HG03159 (cell line): ENCODE data around the gene TLE4.

Source experiments
- ATAC-seq: cut with Tn5 transposase; IDR thresholded peaks from one replicate; pipeline ENCODE4 v1.9.1; 2021; ENCODE audit warnings: mild to moderate bottlenecking, moderate library complexity; ENCODE audit not compliant: unreplicated experiment

The TLE4 gene

DNA sequence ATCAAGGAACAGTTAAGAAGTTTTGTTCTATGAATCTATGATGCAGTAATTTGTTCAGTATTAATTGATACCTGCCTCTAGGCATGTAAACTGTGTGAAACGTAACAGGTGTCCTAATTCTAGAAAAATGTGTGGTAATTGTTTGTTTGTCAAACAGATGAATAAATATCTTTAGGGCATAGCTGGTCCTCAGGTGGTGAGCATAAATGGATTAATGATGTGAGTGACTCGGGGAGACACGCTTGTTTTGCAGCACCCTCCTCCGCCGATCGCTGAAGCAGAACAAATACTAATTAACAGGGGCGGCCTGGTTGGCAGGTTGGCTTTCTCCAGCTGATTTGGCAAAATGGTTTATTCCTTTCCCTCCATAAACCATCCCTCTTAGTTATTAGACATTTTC lies 88.8 kb downstream of the TLE4 start:
- no peak for ATAC-seq

DNA sequence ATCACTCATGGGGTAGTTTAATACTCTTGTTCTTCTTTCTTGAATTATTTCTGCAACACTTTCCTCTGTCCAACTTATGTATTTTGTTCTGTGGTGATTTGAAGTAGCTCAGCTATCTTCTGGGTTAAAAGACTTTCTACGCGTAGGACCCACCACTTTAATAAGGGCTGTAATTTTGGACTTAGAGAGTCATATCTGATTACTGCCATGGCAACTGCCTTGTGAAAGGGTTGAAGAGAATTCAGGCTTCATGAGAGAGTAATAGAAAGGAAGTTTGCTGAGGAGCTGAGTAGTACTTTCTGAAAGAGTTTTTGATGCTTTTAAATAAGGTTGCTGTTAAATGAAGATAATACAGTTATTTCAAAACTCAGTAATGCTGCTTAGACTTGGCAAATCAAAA lies 89.5 kb downstream of the TLE4 start:
- no peak for ATAC-seq

DNA sequence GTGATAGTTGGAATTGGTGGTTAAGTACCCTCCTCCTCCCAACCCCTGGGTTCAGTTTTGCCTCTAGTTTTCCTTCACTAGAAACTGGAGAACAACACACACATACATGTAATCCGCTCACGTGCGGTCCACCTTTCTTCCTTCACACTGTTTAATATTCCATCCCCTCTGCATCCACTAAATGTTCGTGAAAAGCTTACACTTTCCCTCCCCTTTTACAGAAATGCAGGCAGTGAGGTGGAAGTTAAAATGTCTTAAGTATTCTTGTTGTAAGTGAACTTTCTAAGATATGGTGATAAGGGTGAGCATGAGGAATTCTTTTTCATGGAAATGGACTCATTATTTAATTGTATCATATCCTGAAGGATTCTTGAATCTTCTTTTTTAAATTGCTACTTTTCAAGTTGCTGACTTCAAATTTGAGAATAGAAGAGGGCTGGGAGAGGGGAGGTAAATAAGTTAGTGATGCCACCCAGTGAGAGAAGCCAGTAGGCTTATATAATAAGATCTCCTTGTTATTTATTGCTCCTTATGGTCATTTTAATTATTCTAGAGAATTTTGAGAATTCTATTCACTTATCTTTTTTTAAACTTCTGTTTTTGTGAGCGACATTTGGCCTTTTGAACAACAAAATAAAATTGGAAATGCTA lies 90.2 kb downstream of the TLE4 start:
- ATAC-seq, result no peak

DNA sequence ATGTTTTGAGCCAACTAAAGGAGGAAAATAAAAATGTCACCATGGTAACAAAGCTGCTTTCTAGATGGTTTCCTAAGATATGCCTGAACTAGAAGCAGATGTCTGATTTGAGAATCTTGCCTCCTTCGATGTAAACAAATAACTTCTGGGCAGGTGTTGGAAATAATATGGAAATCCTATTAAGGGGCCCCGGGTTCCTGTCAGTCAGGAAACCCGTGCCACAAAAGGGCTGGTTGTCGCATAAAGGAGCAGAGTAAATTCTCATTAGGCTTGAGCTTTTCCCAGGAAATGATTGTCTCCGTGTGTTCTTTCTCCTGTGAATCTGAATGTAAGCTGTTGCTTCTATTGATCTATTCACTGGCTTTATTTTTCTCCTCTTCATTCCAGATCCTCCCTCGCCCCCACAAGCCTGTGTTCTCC lies 90.8 kb downstream of the TLE4 start:
- no peak for ATAC-seq

DNA sequence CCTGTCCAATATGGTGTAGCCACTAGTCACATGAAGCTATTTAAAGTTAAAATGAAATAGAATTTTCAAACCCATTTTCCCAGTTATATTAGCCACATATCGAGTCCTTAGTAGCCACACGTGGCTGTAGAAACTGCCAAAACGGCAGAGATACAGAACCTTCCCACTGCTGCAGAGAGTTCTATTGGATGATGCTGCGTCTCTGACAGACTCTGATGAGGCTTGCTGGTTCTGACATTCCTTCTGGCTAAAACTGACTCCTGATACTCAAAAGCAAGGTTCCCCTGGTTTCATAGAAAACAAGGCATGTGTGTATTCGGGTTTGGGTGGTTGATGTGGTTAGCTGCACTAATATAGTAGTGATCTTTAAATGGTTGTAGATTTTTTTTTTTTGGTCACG lies 91.5 kb downstream of the TLE4 start:
- no peak for ATAC-seq

DNA sequence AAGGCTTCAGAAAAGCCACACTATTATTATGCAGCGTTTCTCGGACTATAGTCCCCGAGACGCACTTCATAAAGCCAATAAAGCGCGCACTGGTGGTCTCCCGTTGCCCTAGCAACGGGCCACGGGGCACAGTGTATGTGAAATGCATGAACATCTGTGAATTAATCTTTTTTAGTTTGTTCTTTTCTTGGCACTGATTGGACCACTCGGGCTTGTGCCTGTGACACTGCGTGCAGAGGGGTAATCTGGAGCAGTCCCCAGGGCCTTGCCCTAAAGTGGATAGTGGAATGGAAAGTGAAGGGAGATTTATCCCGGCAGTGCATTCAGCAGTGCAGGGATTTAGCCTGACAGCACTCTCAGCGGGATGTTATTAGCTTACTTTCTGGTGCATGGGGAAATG lies 92.1 kb downstream of the TLE4 start:
- ATAC-seq, result no peak

DNA sequence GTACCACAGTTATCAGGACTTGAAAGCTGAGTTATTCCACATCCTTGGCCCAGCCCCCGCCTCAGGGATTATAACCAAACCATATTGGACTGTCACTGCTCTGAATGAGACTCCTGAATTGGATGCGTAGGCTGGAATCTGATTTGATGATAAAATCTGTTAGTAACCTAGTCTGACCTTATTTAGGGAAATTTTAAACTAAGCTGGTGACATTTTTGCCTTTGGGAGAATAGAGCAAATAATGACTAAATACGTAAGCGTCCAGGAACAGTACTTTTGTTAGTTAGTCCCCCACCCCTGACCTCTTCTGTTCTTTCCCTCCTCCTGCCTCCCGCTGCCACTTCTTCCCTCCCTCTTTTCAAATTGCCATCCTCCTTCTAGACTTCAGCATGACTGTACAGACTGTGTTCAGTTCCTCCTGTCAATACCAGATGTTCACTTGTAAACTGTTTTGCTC lies 92.6 kb downstream of the TLE4 start:
- ATAC-seq, result no peak

DNA sequence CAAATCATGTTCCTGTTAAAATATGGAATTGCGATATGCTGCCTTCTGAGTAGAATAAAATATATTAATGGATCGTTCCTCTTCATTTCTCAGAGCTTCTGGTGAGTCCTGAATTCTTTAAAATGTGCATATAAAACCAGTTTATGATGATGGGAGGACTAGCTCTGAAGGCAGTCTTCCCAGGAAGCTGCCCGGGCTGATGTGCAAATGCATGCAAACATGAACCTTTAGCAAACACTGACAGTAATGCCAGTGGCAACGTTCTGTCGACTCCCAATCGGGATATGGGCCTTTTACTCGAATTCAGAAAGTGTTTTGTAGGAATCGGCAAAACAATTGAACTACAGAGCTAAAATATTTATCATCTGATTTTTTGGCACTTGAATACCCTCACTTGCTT lies 93.6 kb downstream of the TLE4 start:
- ATAC-seq, result no peak

DNA sequence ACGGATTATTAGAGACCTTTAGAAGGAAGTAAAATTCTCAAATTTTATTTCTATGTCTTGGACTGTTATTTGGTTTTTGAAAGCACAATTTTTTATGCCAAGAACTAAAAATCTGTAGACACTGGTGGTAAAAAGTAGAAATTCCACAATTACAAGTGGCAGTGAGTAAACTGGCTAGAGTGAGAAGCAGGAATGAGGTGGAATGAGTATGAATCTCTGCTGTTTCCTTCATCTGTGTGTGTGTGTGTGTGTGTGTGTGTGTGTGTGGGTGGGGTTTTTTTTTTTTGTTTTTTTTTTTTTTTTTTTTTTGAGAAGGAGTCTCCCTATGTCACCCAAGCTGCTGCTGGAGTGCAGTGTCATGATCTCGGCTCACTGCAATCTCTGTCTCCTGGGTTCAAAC lies 94.2 kb downstream of the TLE4 start:
- no peak for ATAC-seq

DNA sequence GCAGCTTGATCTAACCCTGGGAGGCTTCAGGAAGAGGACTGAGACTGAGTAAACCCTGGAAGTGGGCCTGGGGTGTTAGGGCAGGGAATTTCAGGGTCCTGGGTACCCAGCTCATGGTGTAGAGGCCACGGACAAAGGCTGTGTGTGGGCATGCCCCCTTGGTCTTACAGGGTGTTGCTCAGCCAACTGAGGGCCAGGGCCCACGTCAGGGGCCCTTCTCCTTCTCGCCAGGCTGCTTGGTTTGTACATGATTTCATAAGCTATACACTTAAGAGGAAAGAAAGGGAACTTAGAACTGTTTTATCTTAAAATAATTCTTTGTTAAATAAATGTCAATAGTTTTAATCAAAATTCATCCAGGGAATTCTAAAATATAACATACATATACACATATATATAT lies 95.4 kb downstream of the TLE4 start:
- no peak for ATAC-seq

DNA sequence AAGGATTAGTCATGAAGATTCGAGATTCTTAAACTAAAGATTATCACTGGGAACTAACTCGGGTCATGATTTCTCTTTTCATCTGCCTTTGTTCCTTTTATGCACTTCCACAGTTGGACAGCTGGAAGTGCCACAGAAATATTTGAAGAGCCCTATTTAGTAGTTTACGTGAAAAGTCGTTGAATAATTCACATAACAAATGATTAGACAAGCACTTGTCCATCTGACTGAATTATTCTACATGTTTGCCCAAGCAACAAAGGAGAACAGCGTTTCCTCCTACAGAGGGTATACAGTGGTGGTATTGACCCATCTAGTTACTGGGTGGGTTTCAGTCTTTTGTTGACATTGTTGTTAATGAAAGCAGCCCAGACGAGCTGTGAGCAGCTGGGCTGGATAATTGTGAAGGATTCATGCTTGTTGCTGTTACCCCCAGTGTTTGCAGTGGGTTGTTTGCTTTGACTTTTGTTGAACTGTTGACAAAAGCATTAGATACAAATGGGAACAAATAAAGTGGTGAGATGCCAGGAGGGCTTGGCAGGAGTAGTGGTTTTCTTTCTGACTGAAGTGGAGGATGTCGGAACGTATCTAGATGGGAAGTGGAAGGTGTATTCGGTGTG lies 96.2 kb downstream of the TLE4 start:
- no peak for ATAC-seq

DNA sequence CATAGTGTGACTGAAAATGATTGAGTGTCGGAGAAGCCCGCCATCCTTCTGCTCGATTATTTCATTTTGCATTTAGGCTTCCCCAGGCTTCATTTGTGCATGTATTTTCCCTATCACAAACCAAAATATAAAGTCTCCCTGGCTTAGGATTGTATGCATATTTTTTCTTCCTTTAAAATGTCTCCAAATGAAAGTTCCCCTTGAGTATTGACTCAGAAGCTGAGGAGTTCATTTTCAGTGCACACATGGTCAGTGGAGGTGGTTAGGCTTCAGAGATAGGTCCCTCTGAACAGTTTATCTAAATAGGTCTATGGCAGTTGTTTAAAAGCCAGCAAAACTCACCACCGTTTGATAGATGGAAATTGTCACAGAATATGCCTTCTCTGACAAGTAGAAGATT lies 97.2 kb downstream of the TLE4 start:
- ATAC-seq, result no peak

DNA sequence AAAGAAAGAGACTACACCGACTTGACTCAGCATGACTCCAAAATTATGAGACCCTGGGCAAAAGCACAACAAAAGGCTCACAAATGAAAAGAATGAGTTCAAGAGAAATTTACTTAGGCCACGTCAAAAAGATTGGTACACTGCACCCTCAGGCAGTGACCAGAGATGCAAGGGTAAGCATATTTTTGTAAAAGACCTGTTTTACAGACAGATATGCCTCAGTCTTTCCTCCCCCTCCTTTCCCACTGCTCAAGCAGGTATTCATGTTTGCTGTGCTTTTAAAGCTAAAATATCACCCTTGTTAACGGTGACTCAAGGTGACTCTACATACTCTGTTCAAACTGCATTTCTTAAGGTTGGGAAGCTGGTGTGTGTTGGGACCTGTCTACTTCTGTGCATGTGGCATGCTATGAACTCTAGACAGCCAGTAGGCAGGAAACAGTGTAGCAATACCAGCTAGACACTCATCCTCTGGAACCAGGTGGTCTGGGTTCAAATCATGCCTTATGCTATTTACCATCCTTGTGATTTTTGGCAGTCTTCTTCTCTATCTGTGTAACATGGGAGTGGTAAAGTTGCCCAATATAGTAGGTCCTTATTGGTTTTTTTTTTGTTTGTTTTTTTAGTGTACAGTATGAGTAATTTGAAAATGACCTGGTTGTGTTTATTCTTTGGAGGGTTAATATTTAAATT lies 98.7 kb downstream of the TLE4 start:
- ATAC-seq, result no peak

DNA sequence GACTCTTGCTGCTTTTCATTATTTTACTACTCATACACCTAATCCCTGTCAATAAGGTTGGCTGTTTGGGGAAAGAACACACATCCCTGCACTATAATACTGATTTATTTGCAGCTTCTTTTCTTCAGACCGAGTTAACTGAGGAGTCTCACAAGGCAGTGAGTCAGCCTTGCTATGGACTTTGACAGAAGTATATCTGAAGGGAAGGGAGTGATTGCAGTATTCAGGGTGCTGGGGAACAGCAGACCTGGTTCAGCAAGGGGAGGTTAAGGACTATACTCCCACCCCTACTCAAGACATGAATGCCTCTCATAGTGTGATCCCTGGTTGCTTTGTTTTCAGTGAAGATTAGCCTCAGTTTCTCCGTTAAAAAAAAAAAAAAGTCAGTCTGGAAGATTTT lies 99.8 kb downstream of the TLE4 start:
- ATAC-seq, result no peak

DNA sequence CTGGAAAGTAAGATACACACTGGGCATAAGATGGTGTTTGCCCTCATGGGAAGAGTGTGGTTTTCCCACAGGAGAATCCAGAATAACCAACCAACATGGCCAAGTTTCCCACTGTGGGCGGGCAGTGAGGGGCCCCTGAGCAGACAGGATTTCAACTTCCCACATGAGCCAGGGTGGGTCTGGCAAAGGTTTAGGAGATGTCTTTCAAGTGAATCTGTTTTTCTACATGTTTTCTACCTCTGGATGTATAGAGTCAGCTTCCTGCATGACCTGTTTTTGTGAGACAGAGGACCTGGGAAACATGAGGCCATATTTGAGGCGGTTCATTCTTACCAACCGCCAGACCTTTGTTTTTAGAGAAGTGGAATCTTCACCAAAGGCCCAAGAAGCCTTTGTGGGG lies 100.5 kb downstream of the TLE4 start:
- no peak for ATAC-seq

DNA sequence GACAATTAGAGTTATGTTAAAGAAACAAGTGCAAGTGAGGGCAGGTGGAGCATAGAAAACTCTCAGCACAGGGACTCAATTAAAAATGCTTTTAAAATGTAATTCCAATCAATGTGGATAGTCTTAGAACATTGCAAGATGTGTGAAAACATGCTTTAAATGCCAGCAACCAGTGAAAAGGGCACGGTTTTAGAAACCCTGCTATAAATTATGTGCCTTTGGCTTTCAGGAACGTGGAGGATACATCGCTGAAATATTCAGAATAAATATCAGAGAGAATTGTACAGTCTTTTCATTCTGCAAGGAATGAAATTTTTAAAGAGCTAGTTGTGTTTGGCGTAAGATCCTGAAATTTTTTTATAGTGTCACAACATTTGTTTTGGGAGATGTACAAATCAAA lies 101.1 kb downstream of the TLE4 start:
- no peak for ATAC-seq

DNA sequence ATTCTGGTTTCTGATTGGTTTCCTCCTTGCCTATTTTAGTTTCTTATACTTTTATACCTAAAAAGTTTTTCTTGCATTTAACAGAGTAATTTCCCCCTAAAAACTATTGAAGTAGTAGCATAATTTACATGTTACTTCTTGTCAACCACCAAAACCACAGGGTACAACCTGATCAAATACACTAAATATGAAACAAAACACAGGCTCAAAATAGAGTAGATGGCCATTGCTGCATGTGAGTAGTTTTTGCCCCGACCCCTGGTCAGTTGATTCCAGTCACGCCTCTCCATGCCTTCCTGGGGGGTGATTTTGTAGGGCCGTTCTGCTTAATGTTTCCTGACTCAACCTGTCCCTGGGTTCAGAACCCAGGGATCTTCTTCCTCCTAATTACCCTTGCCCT lies 101.8 kb downstream of the TLE4 start:
- ATAC-seq, result peak; percentile 73

DNA sequence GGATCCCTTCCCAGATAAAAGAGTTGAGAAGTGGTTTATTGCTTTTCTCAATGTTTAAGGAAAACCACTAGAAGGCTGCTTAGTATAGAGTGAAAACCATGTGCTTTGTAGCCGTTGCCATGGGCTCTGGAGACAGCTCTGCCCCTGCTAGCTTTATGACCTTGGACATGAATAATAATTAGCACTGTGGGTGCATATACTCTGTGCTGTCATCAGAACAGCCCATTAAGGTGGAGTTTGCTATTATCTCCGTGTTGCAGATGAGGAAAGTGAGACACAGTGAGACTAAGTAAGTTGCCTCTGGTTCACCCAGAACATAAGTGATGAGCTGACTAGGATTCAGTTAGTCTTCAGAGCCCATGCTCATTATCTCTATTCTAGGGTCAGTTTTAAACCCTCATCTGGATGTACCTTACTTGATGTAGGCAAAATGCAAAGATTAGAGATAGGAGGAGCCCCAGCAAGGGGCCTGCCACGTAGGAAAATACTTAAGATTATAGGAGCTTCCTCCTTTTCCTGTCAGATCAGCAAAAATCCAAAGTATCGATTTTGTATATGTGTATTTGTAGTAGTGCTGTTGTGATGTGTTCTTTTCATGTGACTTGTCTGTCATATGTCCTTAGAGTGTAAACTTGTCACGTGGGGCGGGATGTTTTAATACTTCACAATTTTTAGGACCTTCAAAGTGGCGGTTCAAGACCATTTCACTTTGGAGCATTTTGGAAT lies 102.5 kb downstream of the TLE4 start:
- ATAC-seq, result no peak

DNA sequence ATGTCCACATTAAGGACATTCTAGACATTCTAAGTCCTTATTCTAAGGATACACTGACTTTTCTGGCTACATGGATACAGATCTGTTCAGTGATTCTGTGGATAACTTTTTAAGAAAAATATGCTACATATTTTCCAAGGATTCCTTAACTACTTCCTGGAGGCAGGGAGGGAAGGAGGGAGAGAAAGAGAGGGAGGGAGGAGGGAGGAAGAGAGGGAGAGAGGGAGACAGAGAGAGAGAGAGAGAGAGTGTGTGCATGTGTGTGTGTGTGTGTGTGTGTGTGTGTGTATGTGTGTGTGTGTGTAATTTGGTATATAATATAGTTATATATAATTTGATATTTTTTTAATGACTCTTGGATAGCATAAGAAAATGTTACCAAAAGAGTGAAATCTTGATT lies 109.8 kb downstream of the TLE4 start:
- no peak for ATAC-seq

DNA sequence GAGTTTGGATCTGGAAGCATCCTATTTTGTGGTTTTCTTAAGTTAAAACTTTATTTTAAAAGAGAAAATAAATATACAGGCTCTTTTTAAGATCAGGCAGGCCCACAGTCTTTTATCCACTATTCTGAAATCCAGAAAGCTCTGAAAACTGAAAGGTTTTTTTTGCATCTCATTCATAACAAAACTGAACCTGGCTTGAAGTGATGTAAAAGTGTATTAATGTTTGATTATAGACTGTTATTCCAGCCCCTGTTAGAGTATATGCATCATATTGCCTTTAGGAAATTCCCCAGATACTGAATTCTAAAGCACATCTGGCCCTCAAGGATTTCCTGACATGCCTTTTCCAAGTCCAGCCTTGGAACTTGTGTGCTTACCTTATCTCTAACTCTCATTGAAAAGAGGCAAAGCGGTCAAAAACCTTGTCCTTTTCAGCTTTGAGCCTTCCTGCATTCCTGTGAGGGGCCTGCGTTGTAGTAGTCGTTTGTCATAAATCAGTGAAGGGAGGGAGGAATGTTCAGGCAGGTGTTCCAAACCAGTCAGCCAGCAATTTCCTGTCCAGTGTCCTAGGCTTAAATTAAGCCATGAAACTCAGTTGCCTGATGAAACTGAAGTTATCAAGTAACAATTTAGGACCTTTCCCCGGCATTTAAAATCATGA lies 110.4 kb downstream of the TLE4 start:
- no peak for ATAC-seq

DNA sequence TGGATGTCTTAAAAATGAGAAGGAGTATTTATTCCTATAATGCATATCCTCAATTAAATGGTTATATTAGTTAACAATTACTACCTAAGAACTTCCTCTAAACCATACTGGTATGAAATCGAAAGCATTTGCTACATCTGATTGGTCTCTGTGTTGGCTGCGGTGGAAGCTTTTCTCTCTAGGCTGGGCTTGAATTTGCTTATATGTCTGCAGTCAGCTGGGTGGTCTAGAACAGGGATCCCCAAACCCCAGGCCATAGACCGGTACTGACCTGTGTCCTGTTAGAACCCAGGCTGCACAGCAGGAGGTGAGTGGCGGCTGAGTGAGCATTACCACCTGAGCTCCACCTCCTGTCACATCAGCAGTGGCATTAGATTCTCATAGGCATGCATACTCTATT lies 112.3 kb downstream of the TLE4 start:
- ATAC-seq, result no peak
